HG02759 (cell line): Measurements from ENCODE around the gene TOP2B.

Source experiments
- ATAC-seq: cut with Tn5 transposase; IDR thresholded peaks from one replicate; pipeline ENCODE4 v1.9.1; 2021; ENCODE audit warnings: mild to moderate bottlenecking, moderate library complexity; ENCODE audit not compliant: unreplicated experiment

The TOP2B gene

DNA sequence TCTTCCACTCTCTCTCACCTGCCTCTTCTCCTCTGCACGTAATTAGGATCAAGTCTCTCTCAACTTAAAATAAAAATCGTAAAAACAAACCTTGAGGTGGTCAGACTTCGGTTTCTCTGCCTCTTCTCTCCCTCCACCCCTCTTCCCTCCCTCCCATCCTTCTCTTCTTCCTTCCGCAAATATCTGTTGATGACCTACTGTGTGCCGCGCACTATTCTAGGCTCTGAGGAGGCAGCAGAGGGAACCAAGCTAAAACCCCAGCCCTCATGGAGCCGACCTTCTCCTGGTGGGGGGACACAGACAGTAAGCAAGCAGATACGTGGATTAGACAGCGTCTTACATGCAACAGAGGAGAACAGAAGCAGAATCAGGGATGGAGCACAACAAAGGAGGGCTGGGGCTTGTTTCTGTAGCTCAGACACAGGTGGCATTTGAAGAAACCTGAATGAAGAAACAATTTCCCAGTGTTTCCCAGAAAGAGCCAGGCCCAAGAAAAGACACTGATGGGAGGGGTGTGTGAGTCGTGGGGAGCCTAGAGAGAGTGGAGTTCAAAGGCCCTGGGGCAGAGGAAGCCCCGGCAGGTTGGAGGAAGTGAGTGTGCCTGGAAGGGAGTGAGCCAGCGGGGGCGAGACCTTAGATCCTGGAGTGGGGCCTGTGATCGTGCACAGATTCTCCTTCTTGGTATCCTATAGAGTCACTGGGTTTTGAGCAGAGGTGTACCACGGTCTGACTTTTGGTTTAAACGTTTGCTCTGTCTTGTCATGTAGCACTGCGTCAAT, 80.5 kb downstream of the TOP2B start:
- ATAC-seq, result no peak

DNA sequence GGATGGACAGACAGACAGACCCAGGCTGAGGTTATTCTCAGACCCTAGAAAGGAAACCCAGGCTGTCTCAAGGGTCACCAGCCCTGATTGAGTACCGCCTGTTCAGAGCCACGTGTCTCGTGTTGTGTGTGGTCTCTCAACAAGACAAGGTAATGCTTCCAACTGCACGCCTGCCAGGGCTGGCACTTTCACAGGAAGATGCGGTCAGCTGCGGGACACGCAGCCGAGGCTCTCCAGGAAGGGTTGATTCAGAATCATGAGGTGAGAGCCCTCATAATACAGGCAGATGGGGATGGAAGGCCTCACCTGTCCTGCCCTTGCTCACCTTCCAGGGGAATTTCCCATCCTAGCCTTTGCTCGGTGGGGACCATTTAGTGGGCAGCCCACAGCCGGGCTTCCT, 81.4 kb downstream of the TOP2B start:
- no peak for ATAC-seq

DNA sequence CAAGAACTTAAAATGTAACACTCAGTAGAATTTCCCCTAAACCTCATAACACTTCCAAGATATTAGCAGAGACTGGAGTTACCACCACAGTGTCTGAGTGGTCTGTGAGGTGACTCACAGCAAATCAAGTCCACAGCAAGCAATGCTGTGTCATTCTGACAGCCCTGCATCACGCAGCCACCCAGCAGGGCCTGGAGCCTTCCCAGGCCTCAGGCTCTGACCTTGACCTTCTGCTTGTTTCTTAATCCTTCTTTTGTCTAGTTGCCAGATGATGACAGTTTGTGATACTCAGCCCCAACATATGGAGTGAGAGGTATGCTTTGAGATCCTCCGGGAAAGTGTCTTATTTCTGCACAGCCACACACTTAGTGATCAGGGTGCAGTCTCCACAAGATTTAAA, 82.5 kb downstream of the TOP2B start:
- ATAC-seq, result no peak

DNA sequence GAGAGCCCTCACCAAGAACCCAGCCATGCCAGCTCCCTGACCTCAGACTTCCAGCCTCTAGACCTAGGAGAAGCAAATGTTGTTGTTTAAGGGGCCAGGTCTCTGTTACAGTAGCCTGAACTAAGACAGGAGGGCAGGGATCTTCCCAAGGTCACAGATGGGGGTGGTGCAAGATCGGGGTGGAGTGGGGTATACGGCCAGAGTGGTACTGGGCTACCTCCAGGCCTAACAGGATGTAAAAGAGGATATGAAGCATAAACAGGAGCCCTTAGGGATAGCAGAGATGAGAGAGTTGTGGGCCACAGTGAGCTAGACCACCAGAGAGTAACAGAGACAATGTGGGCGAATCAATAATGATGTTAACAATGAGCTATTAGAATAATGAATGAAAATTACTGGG, 82.9 kb downstream of the TOP2B start:
- no peak for ATAC-seq

DNA sequence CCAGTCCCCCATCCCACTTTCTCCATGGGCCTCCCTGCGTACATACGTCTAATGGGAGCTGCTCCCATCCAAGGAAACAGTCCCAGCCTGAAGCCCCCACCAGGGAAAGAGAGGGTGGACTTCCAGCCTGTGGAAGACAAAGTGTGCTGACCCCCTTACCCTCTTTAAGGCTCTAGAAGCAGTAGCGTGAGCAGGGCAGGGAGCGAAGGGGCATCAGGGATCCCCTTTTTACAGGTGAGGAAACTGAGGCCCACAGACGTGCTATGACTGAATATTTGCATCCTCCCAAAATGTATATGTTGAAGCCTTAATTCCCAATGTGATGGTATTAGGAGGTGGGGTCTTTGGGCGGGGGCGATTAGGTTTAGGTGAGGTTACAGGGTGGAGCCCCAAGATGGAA, 83.4 kb downstream of the TOP2B start:
- ATAC-seq, result no peak

DNA sequence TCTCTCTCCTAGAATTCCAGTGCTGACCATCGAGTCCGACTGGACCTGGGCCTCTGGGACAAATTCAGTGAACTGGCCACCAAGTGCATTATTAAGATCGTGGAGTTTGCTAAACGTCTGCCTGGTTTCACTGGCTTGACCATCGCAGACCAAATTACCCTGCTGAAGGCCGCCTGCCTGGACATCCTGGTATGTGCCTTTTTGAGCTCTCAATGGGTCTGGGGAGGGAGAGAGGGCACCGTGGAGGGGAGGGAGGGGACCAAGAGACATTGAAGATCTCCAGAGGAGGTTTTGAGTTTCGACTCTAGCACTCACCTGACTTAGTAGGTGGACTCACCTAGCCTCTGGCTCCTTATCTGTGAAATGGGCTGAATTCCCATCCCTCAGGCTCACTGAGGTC, 84.2 kb downstream of the TOP2B start:
- ATAC-seq, result no peak

DNA sequence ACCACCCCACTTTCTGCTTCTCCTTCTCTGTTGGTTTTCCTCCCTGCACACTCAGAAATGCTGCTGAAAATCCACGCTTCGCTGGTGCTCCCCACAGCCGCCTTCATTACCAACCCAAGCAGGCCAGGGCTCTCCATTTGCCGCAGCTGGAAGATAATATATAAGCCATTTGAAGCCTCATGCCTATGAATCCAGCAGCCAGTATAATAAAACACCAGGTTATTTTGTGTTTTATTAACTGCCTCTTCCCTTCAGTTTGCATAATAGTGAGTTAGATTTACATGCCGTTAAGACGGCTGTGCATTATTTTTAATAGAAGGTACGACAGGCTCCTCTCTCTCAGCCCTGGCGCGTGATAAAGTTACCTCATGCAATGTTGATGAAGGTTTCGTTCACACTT, 86.6 kb downstream of the TOP2B start:
- ATAC-seq, result no peak

DNA sequence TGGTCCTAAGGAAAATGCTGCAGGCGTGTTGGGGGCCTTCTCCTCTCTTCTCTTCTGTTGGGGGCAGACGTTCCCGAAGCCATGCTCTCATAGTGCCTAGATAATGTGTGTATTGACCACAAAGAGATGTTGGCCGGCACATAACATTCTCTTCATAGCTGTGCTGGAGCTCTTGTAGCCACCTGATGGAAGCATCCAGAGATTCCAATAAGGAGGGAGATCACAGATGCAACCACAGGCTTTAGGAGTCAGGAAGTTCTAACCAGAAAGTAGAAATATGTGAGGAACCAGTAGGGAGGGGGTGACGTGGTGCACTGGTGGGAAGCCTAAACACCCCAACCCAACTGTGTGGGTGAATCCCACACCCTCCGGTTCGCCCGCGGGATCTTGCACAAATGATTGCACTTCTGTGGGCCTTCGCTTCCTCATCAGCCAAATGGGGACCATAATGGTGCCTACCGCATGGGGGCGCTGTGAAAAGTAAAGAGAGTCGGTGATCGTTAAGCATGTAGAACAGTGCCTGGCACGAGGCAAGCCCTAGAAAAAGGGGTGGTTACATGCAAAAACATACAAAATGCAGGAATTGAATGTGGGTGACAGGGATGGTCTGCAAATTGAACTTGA, 87.8 kb downstream of the TOP2B start:
- no peak for ATAC-seq

DNA sequence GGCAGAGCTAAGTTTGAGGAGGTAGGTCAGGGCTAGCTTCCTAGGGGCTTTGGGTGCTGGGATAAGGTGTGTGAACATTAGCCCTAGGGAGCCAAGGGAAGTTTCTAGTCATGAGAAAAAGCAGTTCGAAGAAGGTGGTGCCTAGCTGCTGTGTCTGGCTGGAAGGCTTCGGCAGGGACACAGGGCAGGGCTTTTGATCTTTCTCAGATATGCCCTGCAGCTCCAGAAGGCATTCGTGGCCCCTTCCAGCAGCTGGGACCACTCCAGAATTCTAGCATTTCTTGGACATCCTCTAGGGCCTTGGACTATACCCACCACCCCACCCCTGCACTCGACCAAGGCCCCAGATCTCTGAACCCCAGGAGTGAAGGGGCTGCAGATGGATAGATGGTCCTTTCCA, 88.6 kb downstream of the TOP2B start:
- ATAC-seq, result no peak

DNA sequence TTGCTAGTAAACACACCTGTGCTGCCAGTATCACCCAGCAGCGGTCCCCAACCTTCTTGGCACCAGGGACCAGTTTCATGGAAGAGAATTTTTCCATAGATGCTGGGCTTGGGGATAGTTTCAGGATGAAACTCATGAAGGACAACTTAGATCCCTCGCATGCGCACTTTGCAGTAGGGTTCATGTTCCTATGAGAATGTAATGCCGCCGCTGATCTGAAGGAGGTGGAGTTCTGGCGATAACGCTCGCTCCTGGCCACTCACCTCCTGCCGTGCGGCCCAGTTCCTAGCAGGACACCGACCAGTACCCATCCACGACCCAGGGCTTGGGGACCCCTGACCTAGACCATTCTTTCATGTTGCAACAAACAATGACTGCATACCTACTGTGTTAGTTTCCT, 89.7 kb downstream of the TOP2B start:
- ATAC-seq, result no peak

DNA sequence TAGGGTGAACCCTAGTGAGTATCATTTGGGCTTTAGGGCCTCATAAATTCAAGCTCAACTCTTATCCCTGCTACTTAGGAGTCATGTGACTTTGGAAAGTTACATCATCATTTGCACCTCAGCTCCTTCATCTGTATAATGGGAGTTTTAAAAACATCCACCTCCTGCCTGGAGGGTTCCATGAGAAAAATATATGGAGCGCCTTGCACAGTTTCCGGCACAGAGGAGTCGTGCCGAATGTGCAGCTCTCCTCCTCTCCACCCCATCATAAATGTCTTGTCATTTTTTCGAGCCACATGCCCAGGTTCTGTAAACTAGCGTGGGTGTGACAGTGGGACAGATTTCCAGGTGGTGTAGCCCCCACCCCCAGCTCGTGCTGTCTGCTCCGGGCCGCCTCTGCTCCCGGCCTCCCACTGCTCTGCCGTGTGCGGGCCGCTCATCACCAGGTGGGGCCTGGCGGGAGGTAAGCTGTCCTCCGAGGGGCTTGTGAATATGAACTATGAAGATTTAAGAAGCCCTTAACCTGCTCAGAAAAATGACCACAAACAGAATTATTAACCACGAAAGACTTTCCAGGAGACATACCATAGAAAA, 90.4 kb downstream of the TOP2B start:
- no peak for ATAC-seq

DNA sequence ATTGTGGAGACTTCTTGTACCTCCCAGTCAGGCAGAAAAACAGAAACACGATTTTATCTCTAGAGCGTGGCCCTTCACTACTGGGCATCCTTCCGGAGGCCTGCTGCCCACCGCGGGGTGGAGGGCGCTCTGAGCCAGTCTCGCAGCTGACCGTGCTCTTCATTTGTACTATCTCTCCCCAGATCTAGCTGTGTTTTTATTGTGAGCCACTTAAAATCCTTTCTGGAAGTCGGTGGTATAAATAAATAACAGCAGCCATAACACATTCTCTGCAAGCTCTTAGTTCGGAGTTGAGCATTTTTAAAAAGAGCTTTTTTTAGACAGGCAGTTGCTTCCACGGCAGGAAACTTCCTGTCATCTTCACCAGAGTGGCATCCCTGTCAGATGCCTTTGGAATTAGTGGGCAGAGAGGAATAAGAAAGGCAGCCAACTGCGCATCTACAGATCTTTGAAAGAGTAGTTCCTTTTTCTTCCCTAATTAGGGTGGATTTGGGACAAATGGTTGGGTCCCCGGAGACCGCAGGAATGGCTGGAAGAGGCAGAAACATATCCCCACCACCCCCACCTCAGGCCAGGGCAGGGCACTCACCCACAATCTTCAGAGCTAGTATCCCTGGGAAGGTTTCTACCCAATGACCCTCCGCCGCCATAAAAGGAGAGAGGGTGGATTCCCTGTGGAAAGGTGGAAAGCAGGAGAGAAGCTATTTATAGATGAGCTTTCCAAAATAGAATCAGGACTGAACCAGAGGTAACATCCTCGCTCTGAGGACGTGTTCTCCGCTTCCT, 91.1 kb downstream of the TOP2B start:
- ATAC-seq, result no peak

DNA sequence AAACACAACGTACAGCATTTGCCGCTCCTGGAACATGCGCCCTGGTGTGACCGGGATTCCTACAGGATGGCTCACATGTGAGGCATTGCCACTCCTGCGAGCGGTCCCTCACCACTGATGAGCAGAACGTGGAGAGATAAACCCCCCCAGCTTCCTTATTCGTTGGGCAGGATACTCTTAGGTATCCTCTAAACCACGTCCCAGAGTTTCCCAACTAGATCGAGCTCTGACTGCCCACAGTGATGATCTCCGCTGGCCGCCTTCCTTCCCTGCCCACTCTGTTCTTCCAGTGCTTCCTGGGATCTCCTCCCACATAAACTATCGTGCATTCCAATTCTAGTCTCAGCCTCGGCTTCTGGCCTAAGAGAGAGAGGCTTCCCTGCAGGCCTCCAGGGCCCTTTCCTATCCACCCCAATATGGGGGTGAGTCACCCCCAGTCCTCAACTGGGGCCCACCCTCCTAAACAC, 91.8 kb downstream of the TOP2B start:
- no peak for ATAC-seq

DNA sequence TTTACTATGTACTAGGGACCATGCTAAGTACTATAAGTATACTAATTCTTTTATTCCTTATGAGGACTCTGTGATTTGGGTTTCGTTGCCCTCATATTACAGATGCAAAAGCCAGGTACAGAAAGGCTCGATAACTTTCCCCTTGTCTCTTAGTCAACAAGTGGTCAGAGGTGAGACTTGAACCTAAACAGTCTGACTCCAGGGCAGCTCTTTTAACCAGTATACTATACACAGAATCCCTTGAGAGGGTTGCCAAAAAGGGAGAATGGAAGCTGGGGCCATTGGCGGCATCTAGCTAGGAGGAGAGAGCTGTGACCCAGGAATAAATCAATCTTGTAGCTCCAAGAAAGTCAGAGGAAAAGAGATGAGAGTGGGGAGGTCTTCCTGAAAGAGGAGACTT, 92.4 kb downstream of the TOP2B start:
- no peak for ATAC-seq

DNA sequence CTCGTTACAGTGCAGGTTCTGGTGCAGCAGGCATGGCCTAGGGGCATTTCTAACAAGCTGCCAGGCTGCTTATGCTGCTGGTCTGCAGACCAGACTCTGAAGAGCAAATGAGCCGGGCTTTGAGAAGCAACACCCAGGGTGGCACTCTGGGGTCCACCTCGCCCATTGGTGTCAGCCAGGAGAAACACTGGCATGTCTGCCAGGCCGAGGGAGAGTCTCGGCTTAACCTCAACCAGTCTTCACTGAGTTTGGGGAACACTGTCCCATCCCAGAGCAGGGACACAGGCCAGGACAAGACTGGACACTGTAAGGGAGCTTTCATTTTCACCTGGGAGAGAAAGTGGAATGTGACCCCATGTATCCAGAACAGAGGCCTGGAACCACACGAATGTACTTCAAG, 93.4 kb downstream of the TOP2B start:
- ATAC-seq, result no peak

DNA sequence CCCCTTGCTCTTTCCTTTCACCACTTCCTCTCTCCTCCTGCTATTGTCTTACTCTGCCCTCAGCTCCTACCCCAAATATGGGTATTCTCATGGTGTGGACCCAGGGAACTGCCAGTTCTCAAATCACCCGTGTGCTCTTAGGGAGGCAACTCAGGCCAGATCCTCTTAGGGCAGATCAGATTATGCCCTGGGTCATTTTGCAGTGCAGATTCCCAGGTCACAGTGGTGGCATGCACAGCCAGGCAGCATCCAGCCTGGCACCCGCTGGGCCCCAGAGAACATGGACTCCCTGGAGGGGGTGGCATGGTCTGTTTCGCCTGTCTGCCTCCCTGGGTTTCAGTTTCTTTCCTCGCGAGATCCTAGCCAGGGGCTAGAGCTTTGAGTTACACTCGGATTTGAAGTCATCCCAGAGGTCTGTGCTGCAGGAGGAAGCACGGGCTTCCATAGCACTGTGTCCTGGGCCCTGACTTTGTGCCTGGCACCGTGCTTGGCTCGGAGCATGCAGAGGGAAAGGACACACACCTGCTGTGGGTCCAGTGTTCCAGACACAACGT, 96.1 kb downstream of the TOP2B start:
- no peak for ATAC-seq

DNA sequence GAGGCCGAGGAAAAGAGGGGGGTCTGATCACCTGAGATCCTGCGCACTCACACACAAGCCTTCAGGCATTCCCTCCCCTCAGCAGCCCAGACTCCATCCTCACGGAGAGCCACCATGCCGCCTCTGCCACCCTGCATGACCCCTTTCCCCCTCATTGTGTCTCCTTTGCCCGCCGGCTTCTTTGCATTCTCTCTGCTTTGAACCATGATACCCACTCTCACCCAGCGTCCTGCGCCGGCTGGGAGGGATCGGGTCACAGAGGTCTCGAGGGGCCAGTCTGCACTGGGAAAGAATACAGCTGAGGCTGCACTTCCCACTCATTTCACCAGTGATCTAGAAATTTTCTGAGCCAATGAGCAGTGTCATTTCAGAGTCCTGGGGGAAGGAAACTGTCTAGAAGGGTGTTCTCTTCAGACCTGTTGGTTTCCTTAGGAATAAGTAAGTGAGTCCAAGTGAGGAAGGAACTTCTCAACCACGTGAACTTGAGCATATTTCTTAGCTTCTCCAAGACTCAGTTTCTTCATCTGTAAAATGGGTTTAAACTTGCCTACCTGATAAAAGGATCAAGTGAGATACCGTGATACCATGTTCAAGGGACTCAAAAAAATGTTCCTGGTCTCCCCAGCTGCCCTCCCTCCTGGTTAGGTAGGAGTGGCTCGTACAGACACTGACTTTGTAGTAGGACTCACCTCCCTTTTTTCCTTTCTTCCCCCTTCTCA, 96.7 kb downstream of the TOP2B start:
- ATAC-seq, result no peak

DNA sequence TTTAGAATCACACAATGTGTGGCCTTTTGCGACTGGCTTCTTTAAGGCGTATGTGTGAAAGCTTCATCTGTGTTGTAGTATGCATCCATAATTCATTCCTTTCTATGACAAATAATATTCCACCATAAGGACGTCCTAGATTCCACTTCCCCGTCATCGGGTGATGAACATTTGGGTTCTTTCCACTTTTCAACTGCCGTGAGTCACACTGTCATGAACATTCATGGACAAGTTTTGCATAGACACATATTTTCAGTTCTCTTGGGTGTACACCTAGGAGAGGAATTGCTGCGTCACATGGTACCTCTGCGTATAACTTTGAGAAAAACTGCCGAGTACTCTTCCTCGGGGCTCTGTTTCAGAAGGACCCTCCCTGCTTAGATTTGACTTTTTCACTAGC, 97.3 kb downstream of the TOP2B start:
- no peak for ATAC-seq

DNA sequence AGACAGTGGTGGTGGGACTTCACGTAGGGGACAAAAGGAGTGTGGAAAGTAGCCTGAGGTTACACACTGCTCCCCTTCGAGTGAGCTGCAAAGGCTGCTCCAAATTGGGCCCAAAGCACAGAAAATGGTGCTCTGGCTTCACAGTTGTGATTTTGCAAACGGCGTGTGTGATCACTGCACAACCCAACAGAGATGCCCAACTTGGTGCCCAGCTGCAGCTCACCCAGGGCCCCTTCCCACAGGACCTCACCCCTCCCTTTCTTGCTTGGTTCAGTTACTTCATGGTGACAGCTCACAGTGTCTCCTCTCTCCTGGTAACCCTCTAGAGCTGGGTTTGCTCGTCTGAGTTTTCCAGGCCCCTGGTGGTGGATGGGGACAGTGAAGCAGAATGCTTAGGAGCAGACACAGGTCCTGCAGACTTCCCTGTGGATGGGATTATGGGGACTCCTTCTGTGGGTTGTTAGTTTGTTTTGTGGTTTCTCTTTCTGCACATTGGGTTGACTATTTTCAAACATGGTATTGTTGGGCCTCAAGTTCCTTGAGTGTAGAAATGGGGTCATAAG, 98.3 kb downstream of the TOP2B start:
- no peak for ATAC-seq

DNA sequence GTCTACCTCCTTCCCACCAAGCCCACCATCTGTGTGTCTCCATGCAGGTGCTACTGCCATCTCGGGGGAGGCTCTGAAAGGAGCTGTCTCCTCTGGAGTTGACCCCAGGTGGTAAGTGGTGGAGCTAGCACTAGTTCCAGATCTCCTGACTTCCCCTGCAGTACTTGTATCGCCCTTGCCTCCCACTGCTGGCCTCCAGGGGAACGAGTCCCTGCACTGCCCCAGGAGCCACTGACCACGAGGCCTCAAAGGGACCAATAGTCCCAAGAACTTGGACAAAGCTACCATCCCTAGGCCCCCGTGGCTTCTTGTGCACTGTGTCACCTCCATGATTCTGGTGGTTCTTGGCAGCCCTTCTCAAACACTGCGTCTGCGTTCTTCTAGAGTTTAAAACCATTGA, 98.9 kb downstream of the TOP2B start:
- no peak for ATAC-seq
